GM12878 (cell line): Measurements from ENCODE around the gene DLG2. TPM values are rescaled to one million over a fixed set of nuclear protein-coding genes. Genes with fewer than 3 reads are reported as not detected.

ENCODE experiments used
- ATAC-seq: fragments of 200-7000 bp; cut with Tn5 transposase; 3 replicates; pipeline ENCODE4 v1.9.1; 2020; ENCODE audit warnings: mild to moderate bottlenecking, moderate library complexity
- BruUV-seq: library from RNA; stranded (reverse); fragments of 400-500 nt; replicated peaks from 2 replicates; lab custom pipeline; 2021; lab: Mats Ljungman, UMichigan
- CTCF ChIA-PET: fragments of 300-600 bp; sonication (Branson Sonifier 250); formaldehyde crosslinking; extraction: SDS; loops from one replicate; lab custom pipeline; 2021; ENCODE audit warnings: inconsistent platforms; lab: Yijun Ruan, JAX
- POLR2A ChIA-PET: fragments of 350-600 bp; formaldehyde crosslinking; extraction: SDS; loops from one replicate; lab custom pipeline; 2021; ENCODE audit warnings: inconsistent platforms; lab: Charles Lee
- RAD21 ChIA-PET: fragments of 300-600 bp; sonication (Branson Sonifier 250); formaldehyde crosslinking; loops from one replicate; lab custom pipeline; 2023; ENCODE audit warnings: antibody characterized with exemption; ENCODE audit not compliant: unreplicated experiment; lab: Charles Lee
- SMC1A ChIA-PET: fragments of 300-600 bp; sonication (Branson Sonifier 250); formaldehyde crosslinking; loops from one replicate; lab custom pipeline; 2023; ENCODE audit not compliant: unreplicated experiment, uncharacterized antibody; lab: Charles Lee
- DNase-seq: peaks from one replicate; pipeline ENCODE4 v3.0.0-alpha.2; 2011; ENCODE audit warnings: low read depth, low spot score
- FAIRE-seq: peaks from 3 replicates; lab custom pipeline; 2011; peaks lifted over from hg19 to GRCh38; lab: Jason Lieb, UNC
- H2AFZ ChIP-seq: 2 replicates; pipeline ENCODE4 v1.6.0; 2011; ENCODE audit warnings: low read depth, low read length, control low read depth; ENCODE audit not compliant: control insufficient read depth
- H3K27ac ChIP-seq: 2 replicates; pipeline ENCODE4 v1.5.1; 2011; ENCODE audit warnings: control low read depth; ENCODE audit not compliant: control insufficient read depth, insufficient read depth
- H3K27me3 ChIP-seq, 2 experiments: replicated peaks in 1 of 2; 2 replicates each; pipeline versions ENCODE4 v1.6.0 to v1.6.1; 2011; ENCODE audit warnings: low read length in 1 of 2; ENCODE audit not compliant: control insufficient read depth in 2 of 2, insufficient read depth in 2 of 2
- H3K36me3 ChIP-seq, 2 experiments: 2 replicates each; pipeline ENCODE4 v1.5.1; 2011; ENCODE audit warnings: low read length in 1 of 2; ENCODE audit not compliant: control insufficient read depth in 2 of 2, insufficient read depth in 2 of 2
- H3K4me1 ChIP-seq: 2 replicates; pipeline ENCODE4 v1.6.1; 2011; ENCODE audit warnings: mild to moderate bottlenecking, low read length, moderate library complexity, mixed read lengths; ENCODE audit not compliant: control insufficient read depth, insufficient read depth
- H3K4me2 ChIP-seq: 2 replicates; pipeline ENCODE4 v1.6.0; 2011; ENCODE audit warnings: control low read depth; ENCODE audit not compliant: control insufficient read depth, insufficient read depth
- H3K4me3 ChIP-seq: fragments of 200-600 bp; sonication (generic); 2 replicates; pipeline ENCODE4 v1.5.1; 2016
- H3K79me2 ChIP-seq: 2 replicates; pipeline ENCODE4 v1.6.0; 2011; ENCODE audit warnings: low read length; ENCODE audit not compliant: control insufficient read depth, insufficient read depth
- H3K9ac ChIP-seq: 2 replicates; pipeline ENCODE4 v1.8.0; 2011; ENCODE audit warnings: low read length, control low read depth, mixed read lengths; ENCODE audit not compliant: control insufficient read depth, insufficient read depth
- H3K9me3 ChIP-seq: replicated peaks from 3 replicates; pipeline ENCODE4 v1.5.1; 2011; ENCODE audit warnings: mild to moderate bottlenecking, low read length; ENCODE audit not compliant: control insufficient read depth, insufficient read depth
- H4K20me1 ChIP-seq: 2 replicates; pipeline ENCODE4 v1.6.0; 2011; ENCODE audit not compliant: control insufficient read depth, insufficient read depth
- CBX3 ChIP-seq: fragments of 200-600 bp; sonication (generic); IDR thresholded peaks from 2 replicates; pipeline ENCODE4 v1.6.1; 2016; ENCODE audit warnings: low read depth, borderline replicate concordance
- CHD1 ChIP-seq: IDR thresholded peaks from 2 replicates; pipeline ENCODE4 v1.6.1; 2012; ENCODE audit warnings: low read depth, low read length, improper control_type of control experiment
- CREM ChIP-seq: IDR thresholded peaks from 2 replicates; pipeline ENCODE4 v1.6.1; 2014; ENCODE audit warnings: antibody characterized with exemption, low read depth
- E2F8 ChIP-seq: fragments of 450-650 bp; IDR thresholded peaks from 2 replicates; pipeline ENCODE4 v1.6.1; 2018; ENCODE audit warnings: mild to moderate bottlenecking, low read depth, moderate library complexity; ENCODE audit not compliant: partially characterized antibody
- MAX ChIP-seq: IDR thresholded peaks from 2 replicates; pipeline ENCODE4 v1.6.1; 2012; ENCODE audit warnings: low read depth, low read length, improper control_type of control experiment
- NRF1 ChIP-seq: conservative IDR thresholded peaks from 2 replicates; pipeline ENCODE4 v1.6.1; 2011; ENCODE audit warnings: mild to moderate bottlenecking, low read depth, low read length, improper control_type of control experiment
- PKNOX1 ChIP-seq: fragments of 450-650 bp; IDR thresholded peaks from 2 replicates; pipeline ENCODE4 v1.6.1; 2016; ENCODE audit warnings: mild to moderate bottlenecking
- PML ChIP-seq: IDR thresholded peaks from 2 replicates; pipeline ENCODE4 v1.6.1; 2012; ENCODE audit warnings: low read length, inconsistent platforms
- RCOR1 ChIP-seq: conservative IDR thresholded peaks from 2 replicates; pipeline ENCODE4 v1.6.1; 2012; ENCODE audit warnings: low read depth, low read length, improper control_type of control experiment
- ZBED1 ChIP-seq: IDR thresholded peaks from 2 replicates; pipeline ENCODE4 v1.6.1; 2016; ENCODE audit warnings: borderline replicate concordance
- WGBS: methylation state at CpG from one replicate; pipeline ENCODE4 v1.1.6; 2016; ENCODE audit warnings: low lambda C conversion rate; ENCODE audit not compliant: insufficient replicate concordance, insufficient coverage; ENCODE audit errors: missing lambda C conversion rate; 5-methylcytosine and 5-hydroxymethylcytosine counted together
- in situ Hi-C: fragments of 300-500 bp; cut with MboI; formaldehyde crosslinking; loops from 9 replicates; pipeline ENCODE4 v1.14.3; 2018; ENCODE audit warnings: mixed read lengths
- intact Hi-C: fragments of 100-400 bp; cut with micrococcal nuclease; formaldehyde crosslinking; loops from one replicate; pipeline ENCODE4 v1.14.2; 2022; ENCODE audit not compliant: unreplicated experiment
- polyA plus RNA-seq, 11 experiments: library from polyadenylated mRNA; depleted of rRNA in 4 of 11; unstranded in 6 of 11; stranded (reverse) in 5 of 11; fragments of >200 nt; fragmentation: Nextera tagmentation in 4 of 11; fragmentation: Illumina TruSeq in 1 of 11; extraction: Ambion mirVana in 4 of 11; extraction: Trizol in 1 of 11; gene quantifications; 1 replicate in 1 of 11; 2 replicates in 10 of 11; pipeline versions ENCODE4 v1.2.1 to v1.2.3, GENCODE V29; 2011 to 2016; ENCODE audit warnings: inconsistent platforms in 2 of 11, missing spikeins in 2 of 11, low read depth in 1 of 11
- total RNA-seq, 4 experiments: library from RNA; depleted of rRNA in 3 of 4; stranded (reverse); fragments of >200 nt in 3 of 4; fragmentation: Illumina TruSeq in 1 of 4; extraction: Trizol in 1 of 4; gene quantifications; 2 replicates each; pipeline versions ENCODE4 v1.2.1 to v1.2.3, GENCODE V29; 2013 to 2021

The DLG2 gene
- total and polyA plus RNA-seq, 10 of the 15 experiments (the other 5 are each of a cell fraction or from before 2014, with no cell fraction given): 0.09 to 0.98 (median 0.35) TPM

GRCh38 chr11:83471831-83472727 lies 2155.1 kb downstream of the DLG2 start:
- H4K20me1 ChIP-seq: no peaks in the 10 kb centered on the region
- no peak overlapping the region for H3K27ac ChIP-seq
- intact Hi-C loops (no loop called here), in situ Hi-C loops (no loop called here)
- H3K79me2 ChIP-seq: no peaks in the 10 kb centered on the region
- H3K4me2 ChIP-seq: no peak overlapping the region
- H3K4me3 ChIP-seq: no peak overlapping the region
- no peaks in the 10 kb centered on the region for H3K36me3 ChIP-seq
- no TSS peak for BruUV-seq
- H3K27me3 ChIP-seq: no peaks in the 10 kb centered on the region; a peak in 1 of 4 replicates
- H3K9ac ChIP-seq: no peak overlapping the region
- no peaks in the 10 kb centered on the region for H3K9me3 ChIP-seq
- no peak overlapping the region for H2AFZ ChIP-seq
- no peak for DNase-seq
- no peak for FAIRE-seq
- H3K4me1 ChIP-seq: no peaks in the 10 kb centered on the region
- no peak for TF ChIP-seq CBX3
- TF ChIP-seq E2F8: no peak
- no peak for TF ChIP-seq NRF1
- TF ChIP-seq PML: no peak
- TF ChIP-seq CHD1: no peak
- no peak for TF ChIP-seq RCOR1
- no peak for TF ChIP-seq MAX
- no peak for TF ChIP-seq ZBED1
- no peak for TF ChIP-seq CREM
- no peak for TF ChIP-seq PKNOX1
- TF ChIP-seq, all 136 proteins: peak for 0
- SMC1A ChIA-PET: interaction anchor here (0.6 to 0.7 kb wide), 2 partner anchors 16 to 1514 kb away, joined by 3 read pairs; no protein-coding TSS in a partner anchor
- POLR2A ChIA-PET: no interaction called here
- no peak for ATAC-seq
- 24% methylated on average over 5 of the region's 5 CpGs for WGBS
- RAD21 ChIA-PET: no interaction called here
- CTCF ChIA-PET: no interaction called here
